Measurements from ENCODE around the gene PWP1. TPM values are rescaled to one million over a fixed set of nuclear protein-coding genes. Genes with fewer than 3 reads are reported as not detected.

Gene PWP1
- 52.0 and 63.0 TPM in 2 replicates for total RNA-seq (ENCODE audit: low replicate concordance)

- TF ChIP-seq CTCF (IDR thresholded peaks at IDR 0.05) (no peak), EZH2phosphoT487 (IDR thresholded peaks at IDR 0.05) (no peak), EZH2 (IDR thresholded peaks at IDR 0.05) (no peak)
- Mint-ChIP-seq H3K4me1 (peaks cover 18% of the 10 kb centered on the region), H3K27ac (peak within 1 kb of the TSS; percentile 88), H3K36me3 (peaks cover 8% of the 10 kb centered on the region), H3K9me3 (no peaks in the 10 kb centered on the region), H3K27me3 (ENCODE audit: insufficient read depth, low read depth) (peaks cover 3% of the 10 kb centered on the region), H3K4me3 (peak within 1 kb of the TSS; percentile 98)
- peak; percentile 99 for DNase-seq (ENCODE audit: low spot score)
- Histone ChIP-seq H3K36me3 (no peaks in the 10 kb centered on the region), H4K20me1 (ENCODE audit: low read depth) (no peaks in the 10 kb centered on the region), H3F3A (ENCODE audit: low read depth) (peaks cover 5% of the 10 kb centered on the region), H3K79me2 (ENCODE audit: low read depth) (peaks cover 23% of the 10 kb centered on the region), H2AFZ (replicated peaks) (peak within 1 kb of the TSS; percentile 86), H3K9me3 (ENCODE audit: low read depth) (no peaks in the 10 kb centered on the region), H3K4me3 (peak within 1 kb of the TSS; percentile 79), H3K4me2 (peak within 1 kb of the TSS; percentile 98), H3K9ac (peak within 1 kb of the TSS; percentile 87), H3K27me3 (no peaks in the 10 kb centered on the region), H3K4me1 (no peaks in the 10 kb centered on the region), H3K27ac (no peak within 1 kb of the TSS)
Observed at GRCh38 chr12:107685360-107686248, at the start of gene PWP1. Gene PWP1 (plus strand): TSS chr12:107685799. CDS start chr12:107685900, 101 bp downstream.

- H3K9me3 Mint-ChIP-seq = no peaks in the 10 kb centered on the region
- no peak overlapping the region for H2AFZ ChIP-seq (replicated peaks)
- no peak overlapping the region for H3K4me3 ChIP-seq
- no peak for DNase-seq (ENCODE audit: low spot score)
- peaks cover 19% of the 10 kb centered on the region for H3F3A ChIP-seq (ENCODE audit: low read depth)
- peaks cover 12% of the 10 kb centered on the region for H3K4me1 ChIP-seq
- H3K9me3 ChIP-seq (ENCODE audit: low read depth) = no peaks in the 10 kb centered on the region
- H3K27ac Mint-ChIP-seq = no peak overlapping the region
- no peak overlapping the region for H3K9ac ChIP-seq
- no peaks in the 10 kb centered on the region for H3K36me3 Mint-ChIP-seq
- H3K4me2 ChIP-seq = no peak overlapping the region
- no peaks in the 10 kb centered on the region for H4K20me1 ChIP-seq (ENCODE audit: low read depth)
- TF ChIP-seq EZH2phosphoT487 (IDR thresholded peaks at IDR 0.05) (no peak), CTCF (IDR thresholded peaks at IDR 0.05) (no peak), EZH2 (IDR thresholded peaks at IDR 0.05) (no peak)
- H3K4me1 Mint-ChIP-seq = peaks cover 10% of the 10 kb centered on the region
- peaks cover 10% of the 10 kb centered on the region for H3K27me3 Mint-ChIP-seq (ENCODE audit: insufficient read depth, low read depth)
- no peak overlapping the region for H3K4me3 Mint-ChIP-seq
- H3K27ac ChIP-seq = no peak overlapping the region
- no peaks in the 10 kb centered on the region for H3K27me3 ChIP-seq
- no peaks in the 10 kb centered on the region for H3K79me2 ChIP-seq (ENCODE audit: low read depth)
- no peaks in the 10 kb centered on the region for H3K36me3 ChIP-seq
Observed at GRCh38 chr12:107641154-107641553, 44.4 kb upstream of the PWP1 start.

- Mint-ChIP-seq H3K4me3 (no peak overlapping the region), H3K9me3 (no peaks in the 10 kb centered on the region), H3K36me3 (peaks cover 2% of the 10 kb centered on the region), H3K27me3 (ENCODE audit: insufficient read depth, low read depth) (peaks cover 10% of the 10 kb centered on the region), H3K27ac (no peak overlapping the region), H3K4me1 (peaks cover 18% of the 10 kb centered on the region)
- no peaks in the 10 kb centered on the region for H3K79me2 ChIP-seq (ENCODE audit: low read depth)
- TF ChIP-seq EZH2phosphoT487 (IDR thresholded peaks at IDR 0.05) = no peak
- no peak for TF ChIP-seq EZH2 (IDR thresholded peaks at IDR 0.05)
- no peak for TF ChIP-seq CTCF (IDR thresholded peaks at IDR 0.05)
- no peaks in the 10 kb centered on the region for H3K9me3 ChIP-seq (ENCODE audit: low read depth)
- no peak overlapping the region for H3K27ac ChIP-seq
- H3K36me3 ChIP-seq = no peaks in the 10 kb centered on the region
- no peak overlapping the region for H3K4me3 ChIP-seq
- H3F3A ChIP-seq (ENCODE audit: low read depth) = peaks cover 29% of the 10 kb centered on the region
- H4K20me1 ChIP-seq (ENCODE audit: low read depth) = no peaks in the 10 kb centered on the region
- peaks cover 21% of the 10 kb centered on the region for H3K4me1 ChIP-seq
- H3K27me3 ChIP-seq = no peaks in the 10 kb centered on the region
- no peak overlapping the region for H3K9ac ChIP-seq
- no peak overlapping the region for H2AFZ ChIP-seq (replicated peaks)
- no peak for DNase-seq (ENCODE audit: low spot score)
- no peak overlapping the region for H3K4me2 ChIP-seq
Observed at GRCh38 chr12:107642240-107642639, 43.4 kb upstream of the PWP1 start.
